ENCODE data around the gene MBTPS2.
"Not testable (repeated sequence)": the region's sequence is repeated elsewhere in the genome, so short reads cannot be mapped to it uniquely, and the experiment has no call there.

The MBTPS2 gene

GRCh38 chrX:21813612-21814368 lies 25.6 kb upstream of the MBTPS2 start:
- Histone ChIP-seq H3K4me1 (ENCODE audit: control insufficient read depth in 5 of 5, insufficient read depth in 5 of 5, low read length in 5 of 5) (no peaks in the 10 kb centered on the region), H3K27me3 (ENCODE audit: control insufficient read depth in 5 of 5, insufficient read depth in 4 of 5, low read length in 5 of 5) (no peaks in the 10 kb centered on the region), H3K9ac (ENCODE audit: low read length in 5 of 5) (no peak overlapping the region), H3K27ac (ENCODE audit: low read depth, low read length) (no peak overlapping the region), H3K36me3 (ENCODE audit: control insufficient read depth in 5 of 5, insufficient read depth in 5 of 5, low read length in 5 of 5) (no peaks in the 10 kb centered on the region), H3K9me3 (ENCODE audit: control insufficient read depth in 5 of 5, low read length in 5 of 5) (peaks cover 0 to 13% (median 12%) of the 10 kb centered on the region in 5 donors), H3K4me3 (ENCODE audit: low read depth in 1 of 5, low read length in 5 of 5) (no peak overlapping the region)

- Histone ChIP-seq H3K27me3 (ENCODE audit: control insufficient read depth in 5 of 5, insufficient read depth in 4 of 5, low read length in 5 of 5) (peaks cover 0 to 4% (median 0%) of the 10 kb centered on the region in 5 donors), H3K36me3 (ENCODE audit: control insufficient read depth in 5 of 5, insufficient read depth in 5 of 5, low read length in 5 of 5) (no peaks in the 10 kb centered on the region), H3K4me3 (ENCODE audit: low read depth in 1 of 5, low read length in 5 of 5) (no peak overlapping the region), H3K9me3 (ENCODE audit: control insufficient read depth in 5 of 5, low read length in 5 of 5) (peaks cover 0 to 16% (median 12%) of the 10 kb centered on the region in 5 donors), H3K4me1 (ENCODE audit: control insufficient read depth in 5 of 5, insufficient read depth in 5 of 5, low read length in 5 of 5) (no peaks in the 10 kb centered on the region), H3K9ac (ENCODE audit: low read length in 5 of 5) (no peak overlapping the region), H3K27ac (ENCODE audit: low read depth, low read length) (no peak overlapping the region)
Measured at GRCh38 chrX:21816136-21816535, 23.3 kb upstream of the MBTPS2 start.

- H3K4me1 ChIP-seq (ENCODE audit: control insufficient read depth in 5 of 5, insufficient read depth in 5 of 5, low read length in 5 of 5); H3K4me3 ChIP-seq (ENCODE audit: low read depth in 1 of 5, low read length in 5 of 5); H3K27me3 ChIP-seq (ENCODE audit: control insufficient read depth in 5 of 5, insufficient read depth in 4 of 5, low read length in 5 of 5); H3K36me3 ChIP-seq (ENCODE audit: control insufficient read depth in 5 of 5, insufficient read depth in 5 of 5, low read length in 5 of 5); H3K27ac ChIP-seq (ENCODE audit: low read depth, low read length); H3K9ac ChIP-seq (ENCODE audit: low read length in 5 of 5); H3K9me3 ChIP-seq (ENCODE audit: control insufficient read depth in 5 of 5, low read length in 5 of 5): not testable (repeated sequence)
Measured at GRCh38 chrX:21820170-21820569, 19.2 kb upstream of the MBTPS2 start.

GRCh38 chrX:21821875-21822274 lies 17.5 kb upstream of the MBTPS2 start:
- Histone ChIP-seq H3K27me3 (ENCODE audit: control insufficient read depth in 5 of 5, insufficient read depth in 4 of 5, low read length in 5 of 5) (peaks cover 0 to 4% (median 3%) of the 10 kb centered on the region in 5 donors), H3K4me3 (ENCODE audit: low read depth in 1 of 5, low read length in 5 of 5) (no peak overlapping the region), H3K4me1 (ENCODE audit: control insufficient read depth in 5 of 5, insufficient read depth in 5 of 5, low read length in 5 of 5) (no peaks in the 10 kb centered on the region), H3K9me3 (ENCODE audit: control insufficient read depth in 5 of 5, low read length in 5 of 5) (peaks cover 0 to 5% (median 0%) of the 10 kb centered on the region in 5 donors), H3K9ac (ENCODE audit: low read length in 5 of 5) (no peak overlapping the region), H3K27ac (ENCODE audit: low read depth, low read length) (no peak overlapping the region), H3K36me3 (ENCODE audit: control insufficient read depth in 5 of 5, insufficient read depth in 5 of 5, low read length in 5 of 5) (no peaks in the 10 kb centered on the region)

- Histone ChIP-seq H3K4me1 (ENCODE audit: control insufficient read depth in 5 of 5, insufficient read depth in 5 of 5, low read length in 5 of 5) (no peaks in the 10 kb centered on the region), H3K27ac (ENCODE audit: low read depth, low read length) (no peak overlapping the region), H3K27me3 (ENCODE audit: control insufficient read depth in 5 of 5, insufficient read depth in 4 of 5, low read length in 5 of 5) (peaks cover 0 to 5% (median 0%) of the 10 kb centered on the region in 5 donors), H3K9ac (ENCODE audit: low read length in 5 of 5) (no peak overlapping the region), H3K4me3 (ENCODE audit: low read depth in 1 of 5, low read length in 5 of 5) (no peak overlapping the region), H3K36me3 (ENCODE audit: control insufficient read depth in 5 of 5, insufficient read depth in 5 of 5, low read length in 5 of 5) (no peaks in the 10 kb centered on the region), H3K9me3 (ENCODE audit: control insufficient read depth in 5 of 5, low read length in 5 of 5) (no peaks in the 10 kb centered on the region)
Measured at GRCh38 chrX:21831496-21831895, 7.9 kb upstream of the MBTPS2 start.

GRCh38 chrX:21837056-21837455 lies 2.4 kb upstream of the MBTPS2 start:
- Histone ChIP-seq H3K9ac (ENCODE audit: low read length in 5 of 5) (no peak overlapping the region), H3K36me3 (ENCODE audit: control insufficient read depth in 5 of 5, insufficient read depth in 5 of 5, low read length in 5 of 5) (no peaks in the 10 kb centered on the region), H3K27ac (ENCODE audit: low read depth, low read length) (no peak overlapping the region), H3K4me1 (ENCODE audit: control insufficient read depth in 5 of 5, insufficient read depth in 5 of 5, low read length in 5 of 5) (peaks cover 2 to 13% (median 9%) of the 10 kb centered on the region in 5 donors), H3K27me3 (ENCODE audit: control insufficient read depth in 5 of 5, insufficient read depth in 4 of 5, low read length in 5 of 5) (no peaks in the 10 kb centered on the region), H3K9me3 (ENCODE audit: control insufficient read depth in 5 of 5, low read length in 5 of 5) (peaks cover 0 to 3% (median 0%) of the 10 kb centered on the region in 5 donors), H3K4me3 (ENCODE audit: low read depth in 1 of 5, low read length in 5 of 5) (no peak overlapping the region)

GRCh38 chrX:21838937-21839333 lies 482 bp upstream of the MBTPS2 start:
- Histone ChIP-seq H3K9ac (ENCODE audit: low read length in 5 of 5) (peak overlapping the region in 4 of 5 donors; percentile 72 to 88 (median 86)), H3K27ac (ENCODE audit: low read depth, low read length) (peak overlapping the region; percentile 46), H3K27me3 (ENCODE audit: control insufficient read depth in 5 of 5, insufficient read depth in 4 of 5, low read length in 5 of 5) (no peaks in the 10 kb centered on the region), H3K4me1 (ENCODE audit: control insufficient read depth in 5 of 5, insufficient read depth in 5 of 5, low read length in 5 of 5) (peaks cover 2 to 13% (median 9%) of the 10 kb centered on the region in 5 donors), H3K9me3 (ENCODE audit: control insufficient read depth in 5 of 5, low read length in 5 of 5) (peaks cover 0 to 3% (median 0%) of the 10 kb centered on the region in 5 donors), H3K4me3 (ENCODE audit: low read depth in 1 of 5, low read length in 5 of 5) (peak overlapping the region; percentile 76 to 88 (median 79)), H3K36me3 (ENCODE audit: control insufficient read depth in 5 of 5, insufficient read depth in 5 of 5, low read length in 5 of 5) (no peaks in the 10 kb centered on the region)

GRCh38 chrX:21840193-21840545 lies 752 bp downstream of the MBTPS2 start:
- peak overlapping the region; percentile 46 for H3K27ac ChIP-seq (ENCODE audit: low read depth, low read length)
- H3K4me1 ChIP-seq (ENCODE audit: control insufficient read depth in 5 of 5, insufficient read depth in 5 of 5, low read length in 5 of 5), result peaks cover 2 to 13% (median 9%) of the 10 kb centered on the region in 5 donors
- peak overlapping the region; percentile 57 to 88 (median 86) for H3K9ac ChIP-seq (ENCODE audit: low read length in 5 of 5)
- no peaks in the 10 kb centered on the region for H3K27me3 ChIP-seq (ENCODE audit: control insufficient read depth in 5 of 5, insufficient read depth in 4 of 5, low read length in 5 of 5)
- peaks cover 0 to 3% (median 0%) of the 10 kb centered on the region in 5 donors for H3K9me3 ChIP-seq (ENCODE audit: control insufficient read depth in 5 of 5, low read length in 5 of 5)
- H3K36me3 ChIP-seq (ENCODE audit: control insufficient read depth in 5 of 5, insufficient read depth in 5 of 5, low read length in 5 of 5), result peaks cover 0 to 4% (median 0%) of the 10 kb centered on the region in 5 donors
- H3K4me3 ChIP-seq (ENCODE audit: low read depth in 1 of 5, low read length in 5 of 5), result peak overlapping the region; percentile 68 to 88 (median 79)

- no peak overlapping the region for H3K4me3 ChIP-seq (ENCODE audit: low read depth in 1 of 5, low read length in 5 of 5)
- peaks cover 2 to 13% (median 9%) of the 10 kb centered on the region in 5 donors for H3K4me1 ChIP-seq (ENCODE audit: control insufficient read depth in 5 of 5, insufficient read depth in 5 of 5, low read length in 5 of 5)
- no peaks in the 10 kb centered on the region for H3K27me3 ChIP-seq (ENCODE audit: control insufficient read depth in 5 of 5, insufficient read depth in 4 of 5, low read length in 5 of 5)
- H3K9ac ChIP-seq (ENCODE audit: low read length in 5 of 5), result no peak overlapping the region
- peaks cover 0 to 3% (median 0%) of the 10 kb centered on the region in 5 donors for H3K9me3 ChIP-seq (ENCODE audit: control insufficient read depth in 5 of 5, low read length in 5 of 5)
- H3K27ac ChIP-seq (ENCODE audit: low read depth, low read length), result no peak overlapping the region
- H3K36me3 ChIP-seq (ENCODE audit: control insufficient read depth in 5 of 5, insufficient read depth in 5 of 5, low read length in 5 of 5), result peaks cover 0 to 17% (median 6%) of the 10 kb centered on the region in 5 donors
Measured at GRCh38 chrX:21843179-21843578, 3.8 kb downstream of the MBTPS2 start.

GRCh38 chrX:21845096-21845495 lies 5.7 kb downstream of the MBTPS2 start:
- Histone ChIP-seq H3K27me3 (ENCODE audit: control insufficient read depth in 5 of 5, insufficient read depth in 4 of 5, low read length in 5 of 5) (no peaks in the 10 kb centered on the region), H3K4me1 (ENCODE audit: control insufficient read depth in 5 of 5, insufficient read depth in 5 of 5, low read length in 5 of 5) (peaks cover 2 to 11% (median 7%) of the 10 kb centered on the region in 5 donors), H3K4me3 (ENCODE audit: low read depth in 1 of 5, low read length in 5 of 5) (no peak overlapping the region), H3K27ac (ENCODE audit: low read depth, low read length) (no peak overlapping the region), H3K9ac (ENCODE audit: low read length in 5 of 5) (no peak overlapping the region), H3K9me3 (ENCODE audit: control insufficient read depth in 5 of 5, low read length in 5 of 5) (no peaks in the 10 kb centered on the region), H3K36me3 (ENCODE audit: control insufficient read depth in 5 of 5, insufficient read depth in 5 of 5, low read length in 5 of 5) (peaks cover 0 to 17% (median 6%) of the 10 kb centered on the region in 5 donors)

Data from subcutaneous abdominal adipose tissue (tissue), 5 donors.